Epithelial cell of proximal tubule (primary cell): ENCODE results near the gene ZKSCAN3. TPM values are rescaled to one million over a fixed set of nuclear protein-coding genes. Genes with fewer than 3 reads are reported as not detected.

Experiments
- DNase-seq: peaks from one replicate; pipeline ENCODE4 v3.0.0-alpha.2; 2011; ENCODE audit warnings: low read depth
- H3K4me3 ChIP-seq: 2 replicates; pipeline ENCODE4 v1.5.1; 2011; ENCODE audit warnings: low read depth, mild to moderate bottlenecking, low read length
- total RNA-seq: library from RNA; depleted of rRNA; stranded (reverse); fragments of >200 nt; gene quantifications from 2 replicates; pipeline ENCODE4 v1.2.3, GENCODE V29; 2015
- TF ChIP-seq, protein P1 (sequence below): conservative IDR thresholded peaks from 2 replicates; pipeline ENCODE4 v1.5.1; 2012; ENCODE audit warnings: low read depth, mild to moderate bottlenecking, low read length

The ZKSCAN3 gene
- total RNA-seq, 1 donor from 2014 or later, result 3.6 TPM

- H3K4me3 ChIP-seq, result no peak overlapping the region
- no peak for DNase-seq
- TF ChIP-seq, protein P1, sequence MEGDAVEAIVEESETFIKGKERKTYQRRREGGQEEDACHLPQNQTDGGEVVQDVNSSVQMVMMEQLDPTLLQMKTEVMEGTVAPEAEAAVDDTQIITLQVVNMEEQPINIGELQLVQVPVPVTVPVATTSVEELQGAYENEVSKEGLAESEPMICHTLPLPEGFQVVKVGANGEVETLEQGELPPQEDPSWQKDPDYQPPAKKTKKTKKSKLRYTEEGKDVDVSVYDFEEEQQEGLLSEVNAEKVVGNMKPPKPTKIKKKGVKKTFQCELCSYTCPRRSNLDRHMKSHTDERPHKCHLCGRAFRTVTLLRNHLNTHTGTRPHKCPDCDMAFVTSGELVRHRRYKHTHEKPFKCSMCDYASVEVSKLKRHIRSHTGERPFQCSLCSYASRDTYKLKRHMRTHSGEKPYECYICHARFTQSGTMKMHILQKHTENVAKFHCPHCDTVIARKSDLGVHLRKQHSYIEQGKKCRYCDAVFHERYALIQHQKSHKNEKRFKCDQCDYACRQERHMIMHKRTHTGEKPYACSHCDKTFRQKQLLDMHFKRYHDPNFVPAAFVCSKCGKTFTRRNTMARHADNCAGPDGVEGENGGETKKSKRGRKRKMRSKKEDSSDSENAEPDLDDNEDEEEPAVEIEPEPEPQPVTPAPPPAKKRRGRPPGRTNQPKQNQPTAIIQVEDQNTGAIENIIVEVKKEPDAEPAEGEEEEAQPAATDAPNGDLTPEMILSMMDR, result no peak
Observed at GRCh38 chr6:28378644-28379043, 28.9 kb downstream of the ZKSCAN3 start.

GRCh38 chr6:28380381-28380780 lies 30.6 kb downstream of the ZKSCAN3 start:
- TF ChIP-seq, protein P1, result no peak
- H3K4me3 ChIP-seq, result no peak overlapping the region
- no peak for DNase-seq

GRCh38 chr6:28383235-28384142 lies 33.7 kb downstream of the ZKSCAN3 start:
- TF ChIP-seq, protein P1, result peak; percentile 67
- no peak for DNase-seq
- peak overlapping the region; percentile 55 for H3K4me3 ChIP-seq

DNA sequence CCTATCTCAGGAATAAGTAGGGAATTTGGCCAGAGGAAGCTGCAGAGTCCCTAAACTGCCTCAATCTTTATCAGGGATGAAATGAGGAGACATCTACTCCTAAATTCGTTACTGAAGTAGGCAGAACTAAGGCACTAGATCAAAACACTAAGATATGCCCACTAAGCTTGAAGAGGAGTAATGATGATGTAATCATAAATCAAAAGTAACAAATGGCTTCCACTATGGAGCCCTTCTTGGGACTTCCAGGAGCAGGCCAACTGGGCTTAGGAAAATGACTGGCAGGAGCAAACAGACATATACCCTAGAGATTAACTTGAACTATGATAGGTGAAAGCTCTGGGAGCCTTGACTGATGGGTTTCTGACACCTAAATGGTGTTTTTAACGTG lies 34.4 kb downstream of the ZKSCAN3 start:
- no peak overlapping the region for H3K4me3 ChIP-seq
- no peak for DNase-seq
- TF ChIP-seq, protein P1, result no peak

DNA sequence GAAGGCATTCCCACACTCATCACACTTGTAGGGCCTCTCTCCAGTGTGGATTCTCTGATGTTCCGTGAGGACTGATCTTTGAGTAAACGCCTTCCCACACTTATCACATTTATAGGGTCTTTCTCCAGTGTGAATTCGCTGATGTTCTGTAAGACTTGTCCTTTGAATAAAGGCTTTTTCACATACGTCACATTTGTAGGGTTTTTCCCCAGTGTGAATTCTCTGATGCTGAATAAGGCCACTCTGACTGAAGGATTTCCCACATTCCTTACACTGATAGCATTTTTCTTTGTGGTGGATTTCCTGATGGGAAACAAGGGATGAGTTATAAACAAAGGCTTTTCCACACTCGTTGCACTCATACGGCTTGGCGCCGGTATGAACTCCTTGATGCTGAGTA lies 40.9 kb downstream of the ZKSCAN3 start:
- TF ChIP-seq, protein P1, result no peak
- DNase-seq, result no peak
- H3K4me3 ChIP-seq, result no peak overlapping the region

DNA sequence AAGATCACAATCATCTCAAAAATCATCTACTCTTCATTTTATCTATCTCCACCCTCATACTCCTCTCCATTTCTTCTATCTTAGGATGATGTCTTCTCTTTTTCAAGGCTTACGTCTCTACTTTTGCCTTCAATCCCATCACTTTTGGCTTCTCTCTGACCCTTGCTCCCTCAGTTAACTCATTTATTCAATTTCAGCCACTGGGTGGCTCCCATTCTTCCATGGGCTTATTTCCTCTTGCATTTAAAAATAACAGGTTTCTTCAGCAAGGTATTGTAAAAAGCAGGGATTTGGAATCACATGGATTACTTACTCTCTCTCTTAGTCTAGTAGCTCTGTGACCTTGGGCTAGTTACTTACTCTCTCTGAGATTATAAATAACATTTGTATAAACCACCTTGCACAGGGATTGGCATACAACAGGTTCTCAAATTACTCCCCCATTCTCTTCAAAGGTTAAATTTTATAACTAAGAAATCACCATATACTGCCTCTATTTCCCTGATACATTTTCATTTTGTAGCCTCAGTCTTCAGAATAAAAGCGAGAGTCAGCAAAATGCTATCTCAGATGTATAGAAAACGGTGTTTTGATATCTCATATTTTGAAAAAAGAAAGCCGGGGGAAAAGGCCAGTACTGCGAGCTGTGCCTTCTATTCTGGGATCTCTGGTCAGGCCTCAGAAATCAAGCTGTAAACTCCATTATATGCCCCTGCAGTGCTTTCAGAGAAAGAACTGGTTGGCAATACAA lies 44.3 kb downstream of the ZKSCAN3 start:
- TF ChIP-seq, protein P1, result peak; percentile 52
- H3K4me3 ChIP-seq, result no peak overlapping the region
- no peak for DNase-seq
